Right lobe of liver (tissue), 6 donors: Measurements from ENCODE around the gene KLHL25. TPM values are rescaled to one million over a fixed set of nuclear protein-coding genes. Genes with fewer than 3 reads are reported as not detected.

ENCODE experiments used
- ATAC-seq, 4 donors: fragments of 200-7000 bp; cut with Tn5 transposase; one replicate each; pipeline ENCODE4 v1.9.1; 2020; ENCODE audit warnings: mild to moderate bottlenecking in 4 of 4, moderate library complexity in 4 of 4
- DNase-seq, 3 donors: peaks; one replicate each; pipeline ENCODE4 v3.0.0-alpha.2; 2020
- H3K27ac ChIP-seq, 3 donors: fragments of 200-600 bp; one replicate each; pipeline ENCODE4 v1.8.0; 2022
- H3K27me3 ChIP-seq, 2 donors: fragments of 200-600 bp; one replicate each; pipeline ENCODE4 v1.8.0; 2022
- H3K36me3 ChIP-seq, 4 donors: fragments of 200-600 bp; sonication (generic) in 1 of 4; one replicate each; pipeline versions ENCODE4 v1.5.1 to v1.8.0; 2017 to 2022; ENCODE audit warnings: control low read depth in 1 of 4
- H3K4me1 ChIP-seq, 4 donors: fragments of 200-600 bp; sonication (generic) in 1 of 4; one replicate each; pipeline versions ENCODE4 v1.5.1 to v1.8.0; 2017 to 2022; ENCODE audit warnings: control low read depth in 1 of 4
- H3K4me3 ChIP-seq, 3 donors: fragments of 200-600 bp; one replicate each; pipeline ENCODE4 v1.8.0; 2022
- H3K9me3 ChIP-seq, 4 donors: fragments of 200-600 bp; sonication (generic) in 1 of 4; one replicate each; pipeline versions ENCODE4 v1.5.1 to v1.8.0; 2017 to 2022; ENCODE audit warnings: control low read depth in 1 of 4
- POLR2A ChIP-seq: fragments of 450-650 bp; IDR thresholded peaks from one replicate; pipeline ENCODE4 v1.6.1; 2017; ENCODE audit warnings: antibody characterized with exemption, mild to moderate bottlenecking
- WGBS: methylation state at CpG from one replicate; pipeline ENCODE4 v1.1.6; 2018; ENCODE audit warnings: low coverage, low lambda C conversion rate; ENCODE audit not compliant: insufficient coverage; ENCODE audit errors: missing lambda C conversion rate; 5-methylcytosine and 5-hydroxymethylcytosine counted together
- intact Hi-C, 2 donors: fragments of 100-400 bp; cut with DNase I; formaldehyde crosslinking; loops; one replicate each; pipeline versions ENCODE4 v1.11.2 to v1.14.1; 2022
- total RNA-seq, 6 experiments: library from RNA; depleted of rRNA in 2 of 6; stranded (reverse); fragments of >200 nt in 2 of 6; fragmentation: NEBNext Ultra II Directional in 3 of 6; extraction: Animal tissue kit (Norgen Biotek cat#: 25700) in 3 of 6; gene quantifications; one replicate each; pipeline versions ENCODE4 v1.1.0 to v1.2.4, GENCODE V29; 2016 to 2023
- TF ChIP-seq, protein P1 (sequence below), 4 donors: fragments of 200-600 bp in 3 of 4; fragments of 450-650 bp in 1 of 4; IDR thresholded peaks; one replicate each; pipeline versions ENCODE4 v1.5.1 to v1.8.0; 2016 to 2022; ENCODE audit warnings: antibody characterized with exemption in 4 of 4, mild to moderate bottlenecking in 2 of 4
- donor health status: DM: no; HTN: yes; CAD: no.
- donor health status: DM: no; HTN: no; CAD: no.
- donor health status: DM: no; HTN: no; CAD: no.
- donor health status: DM: no; HTN: yes; CAD: no.
- donor health status: DM: no; HTN: yes; CAD: no.

KLHL25 gene
- total RNA-seq, 6 experiments from 2014 or later = 5.8 to 21.7 (median 13.4) TPM

DNA sequence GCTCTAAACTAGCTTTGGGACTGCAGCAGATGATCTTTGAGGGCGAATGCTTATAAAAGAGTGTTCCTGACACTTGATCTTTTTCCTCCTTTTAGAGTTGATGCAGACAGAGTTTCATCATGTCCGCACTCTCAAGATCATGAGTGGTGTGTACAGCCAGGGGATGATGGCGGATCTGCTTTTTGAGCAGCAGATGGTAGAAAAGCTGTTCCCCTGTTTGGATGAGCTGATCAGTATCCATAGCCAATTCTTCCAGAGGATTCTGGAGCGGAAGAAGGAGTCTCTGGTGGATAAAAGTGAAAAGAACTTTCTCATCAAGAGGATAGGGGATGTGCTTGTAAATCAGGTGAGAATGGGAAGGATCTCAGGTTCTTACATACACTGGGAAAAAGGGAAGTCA is 75.7 kb downstream of the KLHL25 start:
- TF ChIP-seq POLR2A = no peak
- TF ChIP-seq, protein P1, sequence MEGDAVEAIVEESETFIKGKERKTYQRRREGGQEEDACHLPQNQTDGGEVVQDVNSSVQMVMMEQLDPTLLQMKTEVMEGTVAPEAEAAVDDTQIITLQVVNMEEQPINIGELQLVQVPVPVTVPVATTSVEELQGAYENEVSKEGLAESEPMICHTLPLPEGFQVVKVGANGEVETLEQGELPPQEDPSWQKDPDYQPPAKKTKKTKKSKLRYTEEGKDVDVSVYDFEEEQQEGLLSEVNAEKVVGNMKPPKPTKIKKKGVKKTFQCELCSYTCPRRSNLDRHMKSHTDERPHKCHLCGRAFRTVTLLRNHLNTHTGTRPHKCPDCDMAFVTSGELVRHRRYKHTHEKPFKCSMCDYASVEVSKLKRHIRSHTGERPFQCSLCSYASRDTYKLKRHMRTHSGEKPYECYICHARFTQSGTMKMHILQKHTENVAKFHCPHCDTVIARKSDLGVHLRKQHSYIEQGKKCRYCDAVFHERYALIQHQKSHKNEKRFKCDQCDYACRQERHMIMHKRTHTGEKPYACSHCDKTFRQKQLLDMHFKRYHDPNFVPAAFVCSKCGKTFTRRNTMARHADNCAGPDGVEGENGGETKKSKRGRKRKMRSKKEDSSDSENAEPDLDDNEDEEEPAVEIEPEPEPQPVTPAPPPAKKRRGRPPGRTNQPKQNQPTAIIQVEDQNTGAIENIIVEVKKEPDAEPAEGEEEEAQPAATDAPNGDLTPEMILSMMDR (IDR thresholded peaks at IDR 0.05) = no peak
- Histone ChIP-seq H3K9me3 (no peaks in the 10 kb centered on the region), H3K4me1 (peaks cover 0 to 23% (median 13%) of the 10 kb centered on the region in 4 donors), H3K36me3 (peaks cover 7 to 66% (median 26%) of the 10 kb centered on the region in 4 donors), H3K4me3 (no peak overlapping the region), H3K27ac (no peak overlapping the region), H3K27me3 (no peaks in the 10 kb centered on the region)
- intact Hi-C loops = no loop called here
- DNase-seq (no peak), ATAC-seq (no peak)
- 38% methylated on average over 2 of the region's 4 CpGs for WGBS

DNA sequence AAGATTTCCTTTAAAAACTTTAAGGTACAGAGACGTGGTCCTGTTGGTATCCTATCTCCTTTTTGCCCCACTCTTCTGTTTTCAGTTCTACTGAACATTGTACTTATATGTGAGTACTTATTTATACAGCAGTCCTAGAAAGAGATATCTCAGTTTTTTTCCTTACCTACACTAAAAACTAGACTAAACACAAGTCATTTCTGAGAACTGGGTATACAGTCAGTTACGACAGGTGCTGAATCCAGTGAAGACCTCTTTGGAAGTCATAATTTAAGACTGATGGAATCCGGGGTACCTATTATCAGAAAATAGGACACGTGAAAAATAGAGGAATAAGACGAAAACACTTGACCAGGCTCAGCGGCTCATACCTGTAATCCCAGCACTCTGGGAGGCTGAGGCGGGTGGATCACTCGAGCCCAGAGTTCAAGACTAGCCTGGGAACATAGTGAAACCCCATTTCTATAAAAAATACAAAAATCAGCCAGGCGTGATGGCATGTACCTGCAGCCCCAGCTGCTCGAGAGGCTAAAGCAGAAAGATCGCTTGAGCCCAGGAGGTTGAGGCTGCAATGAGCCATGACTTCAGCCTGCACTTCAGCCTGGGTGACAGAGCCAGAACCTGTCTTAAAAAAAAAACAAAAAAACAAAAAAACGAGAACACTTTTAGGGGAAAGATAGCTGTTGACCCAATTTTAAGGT is 76.3 kb downstream of the KLHL25 start:
- H3K27me3 ChIP-seq = no peaks in the 10 kb centered on the region
- H3K27ac ChIP-seq = no peak overlapping the region
- no peak for TF ChIP-seq POLR2A
- TF ChIP-seq, protein P1 (IDR thresholded peaks at IDR 0.05) = no peak
- intact Hi-C loops = no loop called here
- no peaks in the 10 kb centered on the region for H3K9me3 ChIP-seq
- peaks cover 0 to 17% (median 10%) of the 10 kb centered on the region in 4 donors for H3K4me1 ChIP-seq
- peaks cover 7 to 69% (median 24%) of the 10 kb centered on the region in 4 donors for H3K36me3 ChIP-seq
- no peak overlapping the region for H3K4me3 ChIP-seq
- WGBS = 85% methylated on average over 12 of the region's 12 CpGs
- DNase-seq (no peak), ATAC-seq (no peak)

DNA sequence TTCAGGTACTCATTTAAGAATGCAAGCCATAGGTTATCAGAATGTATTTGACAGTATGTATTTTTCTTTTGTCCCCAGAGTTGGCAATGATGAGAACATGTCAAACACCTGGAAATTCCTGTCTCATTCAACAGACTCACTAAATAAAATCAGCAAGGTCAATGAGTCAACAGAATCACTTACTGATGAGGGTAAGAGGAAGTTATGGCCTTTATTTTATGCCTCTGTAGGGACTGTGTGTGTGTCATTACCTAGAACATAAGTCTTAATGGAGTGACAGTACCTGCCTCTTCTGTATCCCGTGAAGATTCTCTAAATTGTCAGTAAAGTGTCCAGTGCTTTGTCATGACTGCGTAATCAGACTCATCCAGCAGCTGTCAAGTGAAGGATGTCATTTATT is 77.5 kb downstream of the KLHL25 start:
- Histone ChIP-seq H3K27me3 (no peaks in the 10 kb centered on the region), H3K4me3 (no peak overlapping the region), H3K4me1 (peaks cover 0 to 10% (median 3%) of the 10 kb centered on the region in 4 donors), H3K27ac (no peak overlapping the region), H3K9me3 (no peaks in the 10 kb centered on the region), H3K36me3 (peaks cover 7 to 64% (median 21%) of the 10 kb centered on the region in 4 donors)
- WGBS = no CpG with 5 or more reads among the region's 2 CpGs
- DNase-seq = no peak
- TF ChIP-seq, protein P1 (IDR thresholded peaks at IDR 0.05) = no peak
- TF ChIP-seq POLR2A = no peak
- peak in 1 of 4 donors; percentile 35 for ATAC-seq
- intact Hi-C loops = no loop called here

DNA sequence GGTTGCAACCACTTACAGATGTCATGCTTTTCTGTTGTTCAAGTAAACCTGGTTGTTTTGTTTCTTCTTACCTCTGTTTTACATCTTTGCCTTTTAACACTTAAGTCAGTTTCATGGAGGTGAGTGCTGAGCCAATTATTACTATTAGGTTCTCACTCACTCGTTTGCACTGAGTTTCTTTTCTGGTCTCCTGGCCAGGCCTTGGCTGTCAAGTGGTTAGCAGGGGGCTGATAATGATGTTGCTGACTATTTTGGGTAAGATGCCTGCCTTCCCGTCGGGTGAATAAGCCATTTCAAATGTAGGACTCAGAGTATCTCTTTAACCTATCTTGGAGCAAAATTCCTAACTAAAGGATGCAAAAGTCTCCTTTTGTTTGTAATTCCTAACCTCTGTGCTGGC is 78.5 kb downstream of the KLHL25 start:
- TF ChIP-seq, protein P1 (IDR thresholded peaks at IDR 0.05) = no peak
- no peak for TF ChIP-seq POLR2A
- ATAC-seq (no peak), DNase-seq (no peak)
- no peak overlapping the region for H3K4me3 ChIP-seq
- H3K36me3 ChIP-seq = peaks cover 7 to 67% (median 25%) of the 10 kb centered on the region in 4 donors
- H3K4me1 ChIP-seq = peaks cover 0 to under 1% (median 0%) of the 10 kb centered on the region in 4 donors
- intact Hi-C loops = no loop called here
- no peak overlapping the region for H3K27ac ChIP-seq
- no peaks in the 10 kb centered on the region for H3K9me3 ChIP-seq
- H3K27me3 ChIP-seq = no peaks in the 10 kb centered on the region
- WGBS = 100% methylated on average over 3 of the region's 3 CpGs
